Endothelial cell of umbilical vein (primary cell): ENCODE results near the gene PITPNM1. TPM values are rescaled to one million over a fixed set of nuclear protein-coding genes. Genes with fewer than 3 reads are reported as not detected.

Source experiments
- BruUV-seq: library from RNA; stranded (reverse); fragments of 400-500 nt; replicated peaks from 2 replicates; lab custom pipeline; 2021; lab: Mats Ljungman, UMichigan
- CTCF ChIA-PET: fragments of 300-600, 350-600 bp; sonication (Branson Sonifier 250); formaldehyde crosslinking; loops from one replicate; lab custom pipeline; 2021; ENCODE audit warnings: antibody characterized with exemption, inconsistent platforms; lab: Charles Lee
- POLR2A ChIA-PET: fragments of 300-600, 350-600 bp; sonication (Branson Sonifier 250); formaldehyde crosslinking; loops from one replicate; lab custom pipeline; 2021; ENCODE audit warnings: antibody characterized with exemption, inconsistent platforms; lab: Charles Lee
- DNase-seq: peaks from one replicate; pipeline ENCODE4 v3.0.0-alpha.2; 2011; ENCODE audit warnings: low read depth, low spot score
- FAIRE-seq: peaks from 2 replicates; lab custom pipeline; 2011; peaks lifted over from hg19 to GRCh38; lab: Jason Lieb, UNC
- H2AFZ ChIP-seq: 2 replicates; pipeline ENCODE4 v1.6.0; 2012; ENCODE audit warnings: low read depth, low read length, control low read depth, inconsistent platforms
- H3K27ac ChIP-seq: 2 replicates; pipeline ENCODE4 v1.5.1; 2011; ENCODE audit warnings: low read depth, mild to moderate bottlenecking, control low read depth, low read length, moderate library complexity; ENCODE audit not compliant: insufficient read depth
- H3K27me3 ChIP-seq, 2 experiments: 2 replicates each; pipeline versions ENCODE4 v1.6.0 to v1.6.1; 2011; ENCODE audit warnings: low read length in 2 of 2, mixed read lengths in 1 of 2; ENCODE audit not compliant: control insufficient read depth in 2 of 2, insufficient read depth in 2 of 2
- H3K36me3 ChIP-seq, 2 experiments: 2 replicates in 1 of 2; 3 replicates in 1 of 2; pipeline ENCODE4 v1.5.1; 2011; ENCODE audit warnings: low read length in 2 of 2, mild to moderate bottlenecking in 1 of 2, moderate library complexity in 1 of 2; ENCODE audit not compliant: control insufficient read depth in 2 of 2, insufficient read depth in 2 of 2; ENCODE audit errors: extremely low read depth in 1 of 2
- H3K4me1 ChIP-seq: 3 replicates; pipeline ENCODE4 v1.5.1; 2011; ENCODE audit warnings: mild to moderate bottlenecking, low read length; ENCODE audit not compliant: control insufficient read depth, insufficient read depth; ENCODE audit errors: extremely low read depth
- H3K4me2 ChIP-seq: 2 replicates; pipeline ENCODE4 v1.6.1; 2011; ENCODE audit warnings: low read length, control low read depth, mixed read lengths; ENCODE audit not compliant: insufficient read depth
- H3K4me3 ChIP-seq, 3 experiments: fragments of 200-600 bp in 1 of 3; sonication (generic), shearing (Covaris generic) in 1 of 3; replicated peaks in 1 of 3; 2 replicates each; pipeline ENCODE4 v1.5.1; 2011 to 2016; ENCODE audit warnings: control low read depth in 3 of 3, low read length in 3 of 3, mild to moderate bottlenecking in 2 of 3, inconsistent platforms in 1 of 3, low read depth in 1 of 3, moderate library complexity in 1 of 3; ENCODE audit not compliant: insufficient read depth in 1 of 3
- H3K79me2 ChIP-seq: 2 replicates; pipeline ENCODE4 v1.6.0; 2012; ENCODE audit warnings: low read length, inconsistent platforms; ENCODE audit not compliant: control insufficient read depth, insufficient read depth
- H3K9ac ChIP-seq: replicated peaks from 2 replicates; pipeline ENCODE3; 2011; ENCODE audit warnings: low read length, control low read depth; ENCODE audit not compliant: insufficient read depth; ENCODE audit errors: extremely low read depth
- H3K9me1 ChIP-seq: replicated peaks from 3 replicates; pipeline ENCODE4 v1.6.0; 2011; ENCODE audit warnings: mild to moderate bottlenecking, low read length; ENCODE audit not compliant: control insufficient read depth, insufficient read depth; ENCODE audit errors: extremely low read depth
- H3K9me3 ChIP-seq: replicated peaks from 2 replicates; pipeline ENCODE4 v1.5.1; 2012; ENCODE audit warnings: low read length, inconsistent platforms; ENCODE audit not compliant: control insufficient read depth, insufficient read depth
- H4K20me1 ChIP-seq: replicated peaks from 2 replicates; pipeline ENCODE3; 2011; ENCODE audit warnings: mild to moderate bottlenecking, low read length; ENCODE audit not compliant: control insufficient read depth, insufficient read depth; ENCODE audit errors: extremely low read depth
- EZH2 ChIP-seq: IDR thresholded peaks from 2 replicates; pipeline ENCODE4 v1.6.1; 2012; ENCODE audit warnings: borderline replicate concordance, low read depth, mild to moderate bottlenecking, moderate library complexity, low read length, inconsistent platforms; ENCODE audit not compliant: severe bottlenecking
- FOS ChIP-seq: IDR thresholded peaks from 2 replicates; pipeline ENCODE4 v1.6.1; 2011; ENCODE audit warnings: mild to moderate bottlenecking, low read length, moderate library complexity, borderline replicate concordance; ENCODE audit not compliant: insufficient read depth
- GATA2 ChIP-seq: IDR thresholded peaks from 2 replicates; pipeline ENCODE4 v1.7.0; 2011; ENCODE audit warnings: low read depth, mild to moderate bottlenecking, moderate library complexity, mixed read lengths, low read length; ENCODE audit not compliant: insufficient read length, insufficient read depth
- JUN ChIP-seq: IDR thresholded peaks from 2 replicates; pipeline ENCODE4 v1.6.1; 2011; ENCODE audit warnings: borderline replicate concordance, low read depth; ENCODE audit not compliant: insufficient read length, insufficient read depth
- MYC ChIP-seq: IDR thresholded peaks from one replicate; pipeline ENCODE4 v1.6.1; 2011; ENCODE audit warnings: mild to moderate bottlenecking, low read depth, low read length
- POLR2A ChIP-seq: IDR thresholded peaks from 2 replicates; pipeline ENCODE4 v1.6.1; 2012; ENCODE audit warnings: low read depth, mild to moderate bottlenecking, control low read depth, low read length
- POLR2AphosphoS5 ChIP-seq: IDR thresholded peaks from 2 replicates; pipeline ENCODE4 v1.6.1; 2012; ENCODE audit warnings: low read depth, mild to moderate bottlenecking, control low read depth, low read length, moderate library complexity; ENCODE audit not compliant: insufficient read depth
- dilution Hi-C: fragments of 300-500 bp; cut with MboI; formaldehyde crosslinking; loops from one replicate; pipeline ENCODE4 v1.15.0; 2019; ENCODE audit warnings: low sequenced_read_pairs; ENCODE audit not compliant: extremely low pct_ligation_motif_present
- intact Hi-C: fragments of 100-400 bp; cut with micrococcal nuclease; formaldehyde crosslinking; loops from one replicate; pipeline ENCODE4 v1.10.0; 2022
- polyA plus RNA-seq, 4 experiments: library from polyadenylated mRNA; depleted of rRNA in 3 of 4; stranded (reverse) in 3 of 4; unstranded in 1 of 4; fragments of >200 nt; gene quantifications; 2 replicates each; pipeline versions ENCODE4 v1.2.1 to v1.2.3, GENCODE V29; 2011 to 2012; ENCODE audit warnings: missing spikeins in 1 of 4
- total RNA-seq: library from RNA; stranded (reverse); gene quantifications from 2 replicates; pipeline ENCODE4 v1.2.3, GENCODE V29; 2021
- TF ChIP-seq, protein P1 (sequence below), 2 donors: IDR thresholded peaks; 1 replicate in 1 of 2; 2 replicates in 1 of 2; pipeline ENCODE4 v1.5.1; 2011; ENCODE audit warnings: low read length in 2 of 2, mild to moderate bottlenecking in 2 of 2, moderate library complexity in 2 of 2, control low read depth in 1 of 2, inconsistent platforms in 1 of 2, low read depth in 1 of 2; ENCODE audit not compliant: insufficient read depth in 1 of 2; ENCODE audit errors: extremely low read depth in 1 of 2
- TF ChIP-seq, protein P2 (sequence below): IDR thresholded peaks from 2 replicates; pipeline ENCODE4 v1.6.1; 2011; ENCODE audit not compliant: insufficient read depth, insufficient read length

PITPNM1 gene
- total and polyA plus RNA-seq, 2 donors (not counting 3 experiments of a cell fraction or from before 2014, with no cell fraction given), result 16.5 to 26.4 TPM

DNA sequence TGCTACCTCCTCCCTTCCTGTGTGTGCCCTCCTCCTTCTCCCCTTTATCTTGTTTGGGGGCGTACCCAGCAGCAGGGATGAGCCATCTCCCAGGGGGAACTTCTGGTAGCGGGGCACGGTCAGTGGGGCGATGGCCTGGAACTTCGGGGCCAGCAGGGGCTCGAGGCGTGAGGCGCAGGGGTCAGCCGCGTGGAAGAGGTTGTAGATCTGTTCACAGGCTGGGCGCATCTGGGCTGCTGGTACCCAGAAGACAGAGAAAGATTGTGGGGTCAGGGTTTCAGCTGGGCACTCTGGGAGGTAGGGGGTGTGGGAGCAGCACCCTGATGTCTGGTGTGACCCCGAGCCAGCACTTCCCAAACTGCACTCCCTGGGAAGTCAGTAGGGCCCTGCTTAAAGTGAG lies 9.1 kb downstream of the PITPNM1 start:
- no peak overlapping the region for H2AFZ ChIP-seq
- TF ChIP-seq, protein P1, sequence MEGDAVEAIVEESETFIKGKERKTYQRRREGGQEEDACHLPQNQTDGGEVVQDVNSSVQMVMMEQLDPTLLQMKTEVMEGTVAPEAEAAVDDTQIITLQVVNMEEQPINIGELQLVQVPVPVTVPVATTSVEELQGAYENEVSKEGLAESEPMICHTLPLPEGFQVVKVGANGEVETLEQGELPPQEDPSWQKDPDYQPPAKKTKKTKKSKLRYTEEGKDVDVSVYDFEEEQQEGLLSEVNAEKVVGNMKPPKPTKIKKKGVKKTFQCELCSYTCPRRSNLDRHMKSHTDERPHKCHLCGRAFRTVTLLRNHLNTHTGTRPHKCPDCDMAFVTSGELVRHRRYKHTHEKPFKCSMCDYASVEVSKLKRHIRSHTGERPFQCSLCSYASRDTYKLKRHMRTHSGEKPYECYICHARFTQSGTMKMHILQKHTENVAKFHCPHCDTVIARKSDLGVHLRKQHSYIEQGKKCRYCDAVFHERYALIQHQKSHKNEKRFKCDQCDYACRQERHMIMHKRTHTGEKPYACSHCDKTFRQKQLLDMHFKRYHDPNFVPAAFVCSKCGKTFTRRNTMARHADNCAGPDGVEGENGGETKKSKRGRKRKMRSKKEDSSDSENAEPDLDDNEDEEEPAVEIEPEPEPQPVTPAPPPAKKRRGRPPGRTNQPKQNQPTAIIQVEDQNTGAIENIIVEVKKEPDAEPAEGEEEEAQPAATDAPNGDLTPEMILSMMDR (IDR thresholded peaks at IDR 0.05; ENCODE audit: extremely low read depth in 1 of 2, insufficient read depth in 1 of 2, low read depth in 1 of 2, low read length in 2 of 2), result no peak
- no peak for TF ChIP-seq MYC
- TF ChIP-seq, protein P2, sequence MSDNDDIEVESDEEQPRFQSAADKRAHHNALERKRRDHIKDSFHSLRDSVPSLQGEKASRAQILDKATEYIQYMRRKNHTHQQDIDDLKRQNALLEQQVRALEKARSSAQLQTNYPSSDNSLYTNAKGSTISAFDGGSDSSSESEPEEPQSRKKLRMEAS, result no peak
- TF ChIP-seq POLR2AphosphoS5, result no peak
- no peak for TF ChIP-seq EZH2
- no peak for TF ChIP-seq FOS
- TF ChIP-seq POLR2A, result no peak
- no peak for TF ChIP-seq GATA2
- no peak for TF ChIP-seq JUN
- no peaks in the 10 kb centered on the region for H3K79me2 ChIP-seq
- ChIA-PET CTCF (no interaction called here), POLR2A (no interaction called here)
- BruUV-seq, result no TSS peak
- no peak overlapping the region for H3K27ac ChIP-seq
- no peaks in the 10 kb centered on the region for H3K9me1 ChIP-seq
- H4K20me1 ChIP-seq, result no peaks in the 10 kb centered on the region
- FAIRE-seq (no peak), DNase-seq (no peak)
- no peak overlapping the region for H3K9ac ChIP-seq
- no peaks in the 10 kb centered on the region for H3K4me1 ChIP-seq
- H3K9me3 ChIP-seq, result no peaks in the 10 kb centered on the region
- no peaks in the 10 kb centered on the region for H3K27me3 ChIP-seq
- no peak overlapping the region for H3K4me2 ChIP-seq
- dilution Hi-C loops (no loop called here), intact Hi-C loops (no loop called here)
- no peak overlapping the region for H3K4me3 ChIP-seq
- H3K36me3 ChIP-seq, result peaks cover 0 to 2% of the 10 kb centered on the region in 2 experiments
